GM18505 (cell line): ENCODE measurements around the gene MCL1.
"Not testable (repeated sequence)": the region's sequence is repeated elsewhere in the genome, so short reads cannot be mapped to it uniquely, and the experiment has no call there.

Source experiments
- ATAC-seq: cut with Tn5 transposase; IDR thresholded peaks from one replicate; pipeline ENCODE4 v1.9.1; 2021; ENCODE audit not compliant: unreplicated experiment
- POLR2A ChIP-seq: IDR thresholded peaks from 4 replicates; pipeline ENCODE4 v1.6.1; 2011; ENCODE audit warnings: borderline replicate concordance; ENCODE audit not compliant: insufficient read depth, insufficient read length; ENCODE audit errors: extremely low read depth

MCL1 gene

DNA sequence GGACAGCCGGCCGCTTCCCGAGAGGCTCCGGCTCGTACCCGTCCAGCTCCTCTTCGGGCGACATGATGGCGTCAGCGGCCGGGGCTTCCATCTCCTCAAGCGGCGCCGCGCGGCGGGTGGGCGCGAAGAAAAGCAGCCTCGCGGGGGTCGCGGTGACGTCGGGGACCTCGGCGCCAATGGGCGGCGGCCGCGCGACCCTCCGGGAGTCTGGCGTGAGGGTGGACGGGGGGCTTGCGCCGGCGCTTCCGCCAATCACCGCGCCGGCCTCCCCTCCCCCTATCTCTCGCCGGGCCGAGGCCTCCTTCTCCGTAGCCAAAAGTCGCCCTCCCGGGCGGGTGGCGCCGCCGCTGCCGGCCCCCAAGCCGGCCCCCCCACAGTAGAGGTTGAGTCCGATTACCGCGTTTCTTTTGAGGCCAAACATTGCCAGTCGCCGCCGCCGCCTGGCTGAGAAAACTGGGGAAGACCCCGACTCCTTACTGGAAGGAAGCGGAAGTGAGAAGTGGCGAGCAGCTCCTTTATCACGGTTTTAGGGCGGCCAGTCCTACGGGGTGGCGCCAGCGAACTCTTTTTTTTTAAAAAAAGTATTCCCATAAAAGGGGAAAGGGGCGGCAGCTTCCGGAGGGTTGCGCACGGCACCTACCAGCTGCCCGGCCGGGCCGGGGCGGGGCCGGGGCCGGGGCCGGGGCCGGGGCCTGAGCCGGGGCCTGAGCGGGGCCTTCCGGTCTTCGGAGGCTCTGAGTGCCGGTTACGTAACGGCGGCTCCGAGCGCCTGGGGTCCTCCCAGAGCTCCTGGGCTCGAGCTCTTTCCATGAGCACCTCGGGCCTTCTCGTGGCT is at the start of gene MCL1:
TSS of gene MCL1 (minus strand) at position 501 of the 835 bp plus-strand sequence. CDS start at position 421, 80 bp downstream.
- TF ChIP-seq POLR2A = peak; percentile 99
- ATAC-seq = peak; percentile 85

DNA sequence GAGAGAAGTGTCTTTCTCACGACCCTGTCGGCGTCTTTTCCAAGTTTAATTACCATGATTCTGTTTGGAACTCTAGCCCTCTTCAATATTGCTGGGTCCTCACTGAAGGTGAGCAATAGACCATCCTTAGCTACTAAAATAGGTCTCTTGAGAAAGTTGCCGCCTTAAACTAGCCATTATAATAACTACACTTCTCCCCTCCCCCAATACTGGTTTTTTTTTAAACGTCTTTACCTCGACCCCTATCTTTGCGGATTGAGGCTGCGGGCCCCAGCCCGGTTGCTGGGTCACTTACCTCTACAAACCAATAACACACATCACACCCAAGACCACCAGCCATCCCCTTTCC is 49.3 kb upstream of the MCL1 start:
- no peak for TF ChIP-seq POLR2A
- no peak for ATAC-seq

DNA sequence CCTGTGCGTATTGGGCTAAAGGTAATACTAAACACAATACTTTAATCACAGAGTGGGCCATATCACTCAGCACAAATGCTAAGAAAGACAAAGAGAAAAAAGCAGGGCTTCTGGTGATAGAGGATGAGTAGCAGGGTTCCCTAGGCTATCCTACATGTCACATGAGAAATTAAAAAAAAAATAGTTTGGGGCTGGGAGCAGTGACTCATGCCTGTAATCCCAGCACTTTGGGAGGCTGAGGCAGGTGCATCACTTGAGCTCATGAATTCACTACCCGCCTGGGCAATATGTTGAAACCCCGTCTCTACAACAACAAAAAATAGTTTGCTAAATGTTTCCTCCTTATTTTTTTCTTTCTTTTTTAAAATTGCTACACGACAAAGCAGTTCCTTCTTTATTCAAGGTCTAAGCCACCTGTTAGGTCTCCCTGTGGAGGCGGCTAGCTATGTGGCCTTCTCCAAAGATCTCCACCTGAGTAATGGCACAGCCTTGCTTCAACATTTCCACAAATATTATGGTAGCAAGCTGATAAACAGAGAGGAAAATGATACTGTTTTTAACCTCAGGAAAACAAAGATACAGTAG is 48.5 kb upstream of the MCL1 start:
- no peak for ATAC-seq

DNA sequence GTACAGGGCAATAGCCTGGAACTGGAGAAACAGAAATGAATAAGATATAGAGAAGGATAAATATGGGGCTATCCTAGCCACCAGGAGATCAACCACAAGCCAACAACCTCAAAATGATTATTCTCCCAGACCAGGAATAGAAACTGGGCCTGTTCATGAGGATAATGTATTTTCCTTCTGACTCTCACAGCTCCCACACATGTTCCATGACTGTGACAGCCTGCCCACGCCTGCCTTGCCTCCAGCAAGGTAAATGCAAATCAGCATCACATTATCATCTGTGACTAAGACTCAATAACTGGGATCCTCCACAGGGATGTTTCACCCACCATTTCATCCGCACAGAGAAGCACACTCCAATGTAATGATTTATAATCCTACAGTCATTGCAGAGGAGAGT is 46.7 kb upstream of the MCL1 start:
- TF ChIP-seq POLR2A = no peak
- ATAC-seq = no peak

More for the DNA sequence above, 48.5 kb upstream of the MCL1 start:
- no peak for TF ChIP-seq POLR2A

DNA sequence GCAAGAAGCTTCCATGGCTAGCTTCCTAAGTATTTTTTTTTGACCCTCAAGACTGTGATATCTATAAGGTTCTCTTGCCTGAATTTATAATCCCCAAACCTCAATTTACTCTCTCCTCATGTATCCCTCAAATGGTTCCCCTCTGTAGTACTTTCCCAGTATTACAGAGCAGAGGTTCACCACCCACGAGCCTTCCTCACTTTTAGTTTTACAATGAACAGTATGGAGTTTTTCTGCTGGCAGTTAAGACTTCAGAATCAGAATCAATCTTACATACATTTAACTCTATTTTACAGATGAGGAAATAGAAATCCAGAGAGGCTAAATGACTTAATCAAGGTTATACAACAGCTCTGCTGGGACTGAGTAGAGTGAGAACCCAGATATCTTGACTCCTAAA is 45.1 kb upstream of the MCL1 start:
- not testable (repeated sequence) for ATAC-seq

DNA sequence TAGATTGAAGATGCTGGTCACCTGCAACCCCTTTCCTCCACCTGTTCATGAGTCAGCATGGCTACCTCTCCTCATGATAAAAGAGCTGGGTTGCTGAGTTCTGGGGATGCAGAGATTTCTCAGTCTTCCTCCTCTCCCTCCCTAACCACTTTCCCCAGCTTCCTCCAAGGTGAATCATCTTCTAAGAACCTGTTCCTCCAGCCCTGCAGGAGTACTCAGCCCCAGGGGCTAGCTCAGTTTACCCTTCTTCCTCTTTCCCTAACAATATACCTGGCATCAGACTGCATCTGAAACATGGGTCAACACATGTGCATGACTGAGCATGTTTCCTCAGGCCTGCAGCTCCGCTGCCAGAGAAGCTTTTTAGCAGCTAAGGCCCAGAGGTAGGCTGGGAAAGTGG is 44.7 kb upstream of the MCL1 start:
- not testable (repeated sequence) for ATAC-seq

DNA sequence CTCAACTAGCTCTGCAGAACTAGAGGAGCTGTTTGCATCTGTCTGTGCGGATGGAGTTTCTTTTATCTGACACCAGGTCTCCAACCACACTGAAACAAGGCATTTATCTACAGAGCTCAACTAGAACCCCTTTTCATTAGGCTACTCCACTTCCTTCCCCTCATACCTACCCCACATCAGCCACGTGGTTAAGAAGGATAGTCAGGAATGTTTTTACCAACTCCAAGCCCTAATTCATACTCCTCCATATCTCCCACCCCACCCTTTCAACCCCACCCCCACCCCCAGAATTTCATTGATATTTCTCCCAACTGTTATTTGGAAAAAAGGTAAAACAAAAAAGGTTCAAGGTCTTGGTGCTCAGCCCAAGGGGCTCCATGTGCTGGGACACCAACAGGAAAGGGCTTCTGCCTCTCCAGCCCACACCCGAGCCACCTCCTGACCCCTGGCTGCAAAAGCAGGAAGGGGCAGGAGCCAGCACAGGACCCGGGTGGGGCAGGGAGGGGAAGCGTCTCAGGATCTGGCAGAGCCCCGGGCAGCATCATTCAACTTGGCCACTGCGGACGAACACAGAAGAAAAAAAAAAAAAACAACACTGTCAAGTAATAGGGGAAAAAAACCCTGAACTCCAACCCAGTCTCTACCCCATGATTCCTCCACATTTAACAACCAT is 43.0 kb upstream of the MCL1 start:
- no peak for TF ChIP-seq POLR2A
- ATAC-seq = no peak

DNA sequence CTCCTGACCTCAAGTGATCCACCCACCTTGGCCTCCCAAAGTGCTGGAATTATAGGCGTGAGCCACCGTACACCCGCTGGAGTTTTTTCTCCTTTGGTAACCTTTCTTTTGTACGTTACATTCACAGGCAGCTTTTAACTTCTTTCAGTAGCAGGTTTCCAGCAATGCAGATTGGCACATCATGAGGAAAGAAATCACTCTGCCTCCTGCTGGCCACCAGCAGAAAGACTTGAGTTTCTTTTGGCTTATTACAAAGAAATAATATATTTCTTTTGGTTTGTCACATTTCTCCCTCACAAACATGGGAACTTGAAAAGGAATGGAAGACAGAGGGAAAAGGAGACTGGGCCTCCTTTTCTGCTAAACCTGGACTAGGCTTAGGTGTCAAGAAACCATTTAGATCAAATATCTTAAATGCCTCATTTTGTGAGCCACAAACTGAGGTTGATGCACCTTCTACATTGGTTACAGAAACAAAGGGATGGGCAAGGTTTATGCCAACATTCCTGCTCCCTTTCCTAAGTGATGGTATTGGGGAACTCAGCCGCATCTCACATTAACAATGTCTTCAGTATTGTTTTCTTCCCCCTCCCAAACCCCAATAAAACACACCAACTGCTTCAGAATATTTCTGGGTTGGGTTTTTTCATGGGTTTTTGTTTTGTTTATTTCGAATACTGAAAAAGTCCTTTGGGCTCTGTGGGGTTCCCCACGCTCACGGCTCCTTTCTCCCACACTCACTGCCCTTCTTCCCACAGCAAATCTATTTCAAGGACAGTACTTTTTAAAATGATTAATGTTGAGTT is 42.3 kb upstream of the MCL1 start:
- ATAC-seq = no peak
- no peak for TF ChIP-seq POLR2A

DNA sequence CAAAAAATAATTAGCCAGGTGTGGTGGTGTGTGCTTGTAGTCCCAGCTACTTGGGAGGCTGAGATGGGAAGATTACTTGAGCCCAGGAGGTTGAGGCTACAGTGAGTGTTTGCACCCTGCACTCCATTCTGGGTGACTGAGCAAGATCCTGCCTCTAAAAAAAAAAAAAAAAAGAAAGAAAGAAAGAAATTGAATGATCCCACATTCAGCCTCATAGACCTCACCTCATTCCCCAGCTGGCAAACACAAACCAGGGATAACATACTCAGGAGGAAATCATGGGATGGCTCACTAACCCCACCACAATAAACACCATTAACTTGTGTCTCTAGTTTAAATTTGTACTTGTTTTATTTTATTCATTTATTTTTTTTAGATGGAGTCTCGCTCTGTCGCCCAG is 41.5 kb upstream of the MCL1 start:
- no peak for ATAC-seq
- no peak for TF ChIP-seq POLR2A

DNA sequence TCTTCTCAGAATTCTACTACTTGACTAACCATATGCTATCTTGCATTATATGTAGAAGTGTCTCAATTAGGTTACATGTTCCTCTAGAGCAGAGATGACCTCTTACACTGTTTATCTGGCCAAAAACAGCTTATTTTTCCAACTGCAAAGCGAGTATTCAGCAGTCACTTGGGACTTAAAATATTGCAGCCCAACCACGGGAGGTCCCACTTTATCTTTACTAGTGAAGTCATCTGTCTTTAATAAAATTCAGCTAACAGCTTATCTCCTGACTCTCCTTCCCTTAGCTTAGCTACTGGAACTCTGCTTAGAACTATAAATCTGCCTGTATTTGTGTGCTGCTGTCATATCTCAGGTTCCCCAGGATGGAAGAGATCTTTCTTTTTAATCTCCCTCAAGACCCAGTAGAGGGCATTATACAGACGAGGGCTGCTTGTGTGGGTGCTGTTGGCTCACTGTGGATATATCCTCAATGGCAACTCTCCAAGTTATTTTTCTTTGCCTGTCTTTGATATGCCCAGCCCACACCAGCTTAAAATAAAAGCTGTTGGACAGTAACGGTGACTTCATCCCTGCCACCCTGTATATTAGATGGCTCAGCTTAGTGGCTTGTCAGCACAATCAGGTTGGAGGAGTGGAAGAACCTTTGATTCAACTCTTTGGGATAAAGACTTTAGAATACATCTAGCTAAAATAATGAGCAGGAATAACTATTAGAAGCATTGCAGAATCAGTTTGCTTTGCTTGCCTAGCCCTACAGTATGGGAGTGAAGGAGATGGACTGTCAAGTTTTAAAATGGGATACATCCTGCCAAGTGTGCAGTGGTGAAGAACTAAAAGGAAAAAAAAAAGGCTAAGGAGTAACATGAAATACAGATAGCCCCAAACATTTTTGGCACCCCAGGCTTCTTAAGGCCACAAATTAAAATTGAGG is 40.4 kb upstream of the MCL1 start:
- no peak for TF ChIP-seq POLR2A
- no peak for ATAC-seq

DNA sequence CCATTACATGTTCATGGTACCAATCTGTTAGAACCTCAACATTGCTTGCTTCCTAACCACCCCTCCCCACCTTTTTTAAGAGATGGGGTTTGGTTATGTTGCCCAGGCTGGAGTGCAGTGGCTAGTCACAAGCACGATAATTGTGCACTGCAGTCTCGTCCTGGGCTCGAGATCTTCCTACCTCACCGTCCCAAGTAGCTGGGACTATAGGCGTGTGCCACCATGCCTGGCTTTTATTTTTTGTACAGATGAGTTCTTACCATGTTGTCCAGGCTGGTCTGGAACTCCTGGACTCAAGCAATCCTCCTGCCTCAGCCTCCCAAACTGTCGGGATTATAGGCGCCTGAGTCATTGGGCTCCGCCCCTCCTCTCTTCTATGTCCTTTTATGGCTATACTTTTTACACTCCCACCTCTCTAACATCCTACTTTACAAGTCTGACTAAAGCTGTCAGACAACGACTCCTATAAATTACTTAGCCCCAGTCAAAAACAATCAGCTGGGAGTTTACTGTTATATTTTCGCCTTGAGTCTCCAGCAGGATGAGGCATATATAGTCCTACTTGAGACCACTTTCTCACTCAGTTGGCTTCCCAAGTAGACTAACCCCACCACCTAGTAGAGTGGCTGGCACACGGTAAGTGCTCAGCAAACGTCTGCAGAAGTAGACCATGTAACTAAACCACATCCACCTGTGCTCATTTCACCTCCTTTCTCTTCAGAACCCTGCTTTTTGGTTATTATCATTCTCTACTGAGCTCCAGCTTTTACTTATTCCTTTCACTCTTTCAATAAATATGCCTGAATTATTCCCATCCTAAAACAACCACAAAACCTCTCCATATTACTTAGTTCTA is 36.2 kb upstream of the MCL1 start:
- ATAC-seq = no peak

More for the DNA sequence above, 36.2 kb upstream of the MCL1 start:
- TF ChIP-seq POLR2A = no peak
